Measurements from ENCODE around the gene EPHB1.

Gene EPHB1

DNA sequence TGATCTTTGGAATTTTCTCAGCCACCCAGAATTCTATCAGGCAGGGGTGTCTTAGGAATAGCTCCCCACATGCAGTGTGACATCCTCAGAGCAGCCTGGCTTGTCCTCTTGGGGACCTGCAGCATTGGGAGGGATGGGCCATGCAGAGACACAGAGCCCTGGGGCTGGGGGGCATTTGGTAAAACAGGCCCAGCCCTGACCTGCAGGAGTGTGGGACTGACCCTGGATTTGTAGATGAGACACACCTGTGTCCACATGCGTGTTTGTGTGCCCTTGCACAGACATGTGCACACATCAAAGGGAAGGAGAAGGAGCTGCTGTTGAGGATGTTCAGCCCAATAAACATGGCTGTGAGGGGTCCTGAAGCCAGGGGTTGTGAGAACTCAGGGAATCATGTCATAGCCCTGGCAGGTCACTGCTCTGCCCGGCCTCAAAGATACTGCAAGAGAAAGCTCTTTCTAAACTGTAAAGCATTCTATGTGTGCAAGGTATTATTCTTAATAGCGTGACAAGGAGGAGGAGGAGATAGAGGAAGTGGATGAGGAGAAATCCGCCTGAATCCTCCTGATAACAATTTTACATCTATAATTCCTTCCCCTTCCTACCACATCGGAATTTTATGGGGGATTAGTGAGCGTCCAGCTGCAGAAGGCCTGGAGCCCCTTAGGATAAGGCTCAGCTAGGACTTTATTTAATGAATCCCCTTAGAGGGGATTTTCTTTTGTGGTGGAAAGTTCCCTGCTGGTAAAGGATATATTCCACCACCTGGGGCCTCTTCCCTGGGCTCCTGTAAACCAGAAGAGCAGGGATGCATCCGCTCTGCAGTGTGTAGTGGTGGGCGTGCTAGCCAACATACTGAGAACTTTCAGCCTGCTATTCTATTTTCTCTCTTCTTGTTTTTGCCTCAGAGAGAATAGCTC is 245.5 kb downstream of the EPHB1 start:
- TF ChIP-seq Cebpa-rat (IDR thresholded peaks at IDR 0.05), result no peak
- H4K20me1 ChIP-seq, result no peaks in the 10 kb centered on the region

DNA sequence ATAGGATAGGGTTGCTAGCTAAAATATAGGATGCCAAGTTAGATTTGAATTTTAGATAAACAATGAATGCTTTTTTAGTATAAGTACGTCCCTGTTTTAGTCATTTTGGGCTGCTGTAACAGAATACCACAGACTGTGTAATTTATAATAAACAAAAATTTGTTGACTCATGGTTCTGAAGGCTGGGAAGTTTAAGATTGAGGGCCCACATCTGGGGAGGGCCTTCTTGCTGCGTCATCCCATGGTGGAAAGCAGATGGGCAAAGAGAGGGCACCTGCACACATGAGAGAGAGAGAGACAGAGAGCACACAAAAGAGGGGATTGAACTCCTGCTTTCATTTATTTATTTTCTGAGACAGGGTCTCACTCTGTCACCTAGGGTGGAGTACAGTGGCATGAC is 246.5 kb downstream of the EPHB1 start:
- H3K9ac ChIP-seq, result no peak overlapping the region
- H4K20me1 ChIP-seq, result no peaks in the 10 kb centered on the region
- no peaks in the 10 kb centered on the region for H3K9me3 ChIP-seq
- no peaks in the 10 kb centered on the region for H3K4me1 ChIP-seq
- no peak overlapping the region for H3K4me2 ChIP-seq
- TF ChIP-seq Cebpa-rat (IDR thresholded peaks at IDR 0.05), result no peak
- H3K27ac ChIP-seq, result no peak overlapping the region
- no peaks in the 10 kb centered on the region for H3K27me3 ChIP-seq
- H3K4me3 ChIP-seq, result no peak overlapping the region
- H3K36me3 ChIP-seq, result no peaks in the 10 kb centered on the region

More for the DNA sequence above, 245.5 kb downstream of the EPHB1 start:
- H3K9me3 ChIP-seq, result no peaks in the 10 kb centered on the region
- no peak overlapping the region for H3K9ac ChIP-seq
- H3K4me1 ChIP-seq, result no peaks in the 10 kb centered on the region
- no peaks in the 10 kb centered on the region for H3K36me3 ChIP-seq
- H3K27me3 ChIP-seq, result no peaks in the 10 kb centered on the region
- no peak overlapping the region for H3K27ac ChIP-seq
- H3K4me3 ChIP-seq, result no peak overlapping the region
- no peak overlapping the region for H3K4me2 ChIP-seq

DNA sequence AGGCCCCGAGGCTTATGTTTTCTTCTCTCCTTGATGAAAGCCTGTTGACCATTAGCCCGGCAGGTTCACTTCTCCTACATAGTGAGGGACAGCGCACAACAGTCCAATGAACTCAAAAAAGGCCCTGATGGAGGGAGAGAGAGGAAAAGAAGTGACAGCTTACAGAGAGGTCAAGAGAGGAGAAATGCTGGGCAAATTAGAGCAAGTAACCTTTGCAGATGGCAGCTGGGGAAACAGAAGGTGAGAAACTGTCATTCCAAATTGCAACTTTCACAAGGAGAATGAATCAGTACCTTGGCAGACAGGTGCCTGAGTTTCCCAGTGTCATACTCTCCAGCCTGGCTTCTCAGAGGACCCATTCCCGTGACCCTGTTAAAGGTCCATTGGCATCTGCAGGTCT is 252.0 kb downstream of the EPHB1 start:
- Histone ChIP-seq H3K4me3 (no peak overlapping the region), H3K27me3 (no peaks in the 10 kb centered on the region), H3K9ac (no peak overlapping the region), H3K4me2 (no peak overlapping the region), H3K9me3 (no peaks in the 10 kb centered on the region), H3K36me3 (no peaks in the 10 kb centered on the region), H3K27ac (no peak overlapping the region), H3K4me1 (no peaks in the 10 kb centered on the region), H4K20me1 (no peaks in the 10 kb centered on the region)
- TF ChIP-seq Cebpa-rat (IDR thresholded peaks at IDR 0.05), result no peak

DNA sequence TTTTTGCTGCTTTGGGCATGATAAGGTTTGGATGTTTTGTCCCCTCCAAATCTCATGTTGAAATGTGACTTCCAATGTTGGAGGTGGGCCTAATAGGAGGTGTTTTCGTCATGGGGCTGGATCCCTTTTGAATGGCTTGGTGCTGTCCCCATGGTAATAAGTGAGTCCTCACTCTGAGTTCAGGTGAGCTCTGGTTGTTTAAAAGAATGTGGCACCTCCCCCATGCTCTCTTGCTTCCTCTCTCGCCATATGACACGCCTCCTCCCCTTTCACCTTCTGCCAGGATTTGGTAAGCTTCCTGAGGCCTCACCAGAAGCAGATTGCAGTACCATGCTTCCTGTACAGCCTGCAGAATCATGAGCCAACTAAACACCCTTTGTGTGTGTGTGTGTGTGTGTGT is 255.5 kb downstream of the EPHB1 start:
- TF ChIP-seq Cebpa-rat (IDR thresholded peaks at IDR 0.05), result no peak
- no peaks in the 10 kb centered on the region for H4K20me1 ChIP-seq
- H3K4me1 ChIP-seq, result no peaks in the 10 kb centered on the region

DNA sequence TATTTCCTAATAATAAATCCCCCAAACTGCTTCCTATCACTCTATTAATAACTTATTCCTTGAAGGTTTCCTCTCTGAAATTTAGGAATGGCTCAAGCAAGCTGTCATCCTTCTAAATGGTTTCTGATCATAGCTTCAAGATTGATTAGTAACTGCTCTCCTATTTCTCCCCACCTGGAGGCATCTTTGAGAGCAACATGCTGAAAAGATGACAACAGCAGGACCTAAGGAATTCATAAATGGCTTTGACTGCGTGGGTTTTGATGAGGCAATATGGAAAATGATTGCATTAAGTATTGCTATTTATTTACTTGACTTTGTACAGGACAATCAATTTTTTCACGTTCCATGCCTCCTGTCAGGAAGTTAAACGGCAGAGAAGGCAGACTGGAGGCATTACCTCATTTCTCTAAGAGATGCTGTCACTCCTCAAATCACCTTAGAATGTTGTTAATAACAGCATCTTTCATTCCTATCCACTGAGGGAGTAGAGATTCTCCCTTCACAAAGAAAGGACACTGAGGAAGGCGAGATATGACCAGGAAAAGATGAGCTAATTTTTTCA is 256.4 kb downstream of the EPHB1 start:
- Histone ChIP-seq H3K4me3 (no peak overlapping the region), H3K4me2 (no peak overlapping the region), H3K9me3 (no peaks in the 10 kb centered on the region), H4K20me1 (no peaks in the 10 kb centered on the region), H3K36me3 (no peaks in the 10 kb centered on the region), H3K4me1 (no peaks in the 10 kb centered on the region), H3K27ac (no peak overlapping the region), H3K9ac (no peak overlapping the region), H3K27me3 (0 out of 2 replicates have a peak, but pooled peaks cover 3% of the 10 kb centered on the region)
- no peak for TF ChIP-seq Cebpa-rat (IDR thresholded peaks at IDR 0.05)

More for the DNA sequence above, 255.5 kb downstream of the EPHB1 start:
- Histone ChIP-seq H3K27ac (no peak overlapping the region), H3K9ac (no peak overlapping the region), H3K9me3 (no peaks in the 10 kb centered on the region), H3K36me3 (no peaks in the 10 kb centered on the region), H3K4me2 (no peak overlapping the region), H3K4me3 (no peak overlapping the region), H3K27me3 (0 out of 2 replicates have a peak, but pooled peaks cover 2% of the 10 kb centered on the region)

DNA sequence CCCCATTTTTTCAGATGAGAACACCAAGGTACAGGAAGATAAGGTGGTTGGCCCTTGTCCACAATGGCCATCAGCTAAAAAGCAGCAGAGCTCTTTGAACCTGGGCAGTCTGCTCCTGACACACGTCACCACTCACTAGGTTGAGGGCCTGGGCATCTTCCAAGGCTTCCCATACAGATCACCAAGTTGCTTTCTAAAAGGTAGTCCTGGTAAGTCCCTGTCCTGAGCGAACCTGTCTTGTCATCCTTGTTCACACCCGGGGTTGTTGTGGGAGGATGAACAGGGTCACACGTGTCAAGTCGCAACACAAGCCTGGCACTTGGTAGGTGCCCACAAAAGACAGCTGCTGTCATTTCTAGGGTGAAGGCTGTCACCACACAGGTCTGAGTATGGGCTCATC is 260.4 kb downstream of the EPHB1 start:
- H4K20me1 ChIP-seq, result no peaks in the 10 kb centered on the region

DNA sequence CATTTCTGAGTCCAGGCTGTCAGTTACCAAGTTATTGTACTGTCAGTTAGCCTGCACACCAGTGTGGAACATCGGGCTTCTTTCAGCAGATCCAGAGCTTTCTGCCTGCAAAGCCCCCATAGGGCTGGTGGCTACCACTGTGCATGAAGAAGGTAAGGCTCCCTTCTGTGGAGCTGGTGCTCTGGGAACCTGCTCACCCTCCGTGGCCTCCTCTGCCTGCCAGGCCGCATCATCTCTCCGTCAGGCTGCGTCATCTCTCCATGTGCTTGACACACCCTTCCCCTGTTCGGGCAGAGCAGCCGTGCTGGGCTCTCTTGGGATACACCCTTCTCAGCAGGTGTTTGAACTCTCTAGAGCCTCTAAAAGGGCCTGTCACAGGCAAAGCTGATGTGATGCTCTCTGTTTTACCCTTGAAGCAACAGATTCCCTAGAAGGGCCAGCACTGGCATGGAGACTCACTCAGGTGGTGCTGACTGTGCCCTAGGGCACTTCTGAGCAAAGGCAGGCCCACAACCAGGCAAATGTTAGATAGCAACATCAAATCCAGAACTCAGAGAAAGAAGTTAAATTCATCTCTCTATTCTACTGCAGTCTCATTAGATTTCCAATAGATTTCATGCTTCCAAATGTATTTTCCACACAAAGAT is 261.1 kb downstream of the EPHB1 start:
- no peaks in the 10 kb centered on the region for H4K20me1 ChIP-seq
- no peaks in the 10 kb centered on the region for H3K36me3 ChIP-seq
- no peaks in the 10 kb centered on the region for H3K9me3 ChIP-seq
- H3K9ac ChIP-seq, result no peak overlapping the region
- no peak overlapping the region for H3K27ac ChIP-seq
- no peak overlapping the region for H3K4me2 ChIP-seq
- 0 out of 2 replicates have a peak, but pooled peaks cover 3% of the 10 kb centered on the region for H3K27me3 ChIP-seq
- H3K4me1 ChIP-seq, result no peaks in the 10 kb centered on the region
- H3K4me3 ChIP-seq, result no peak overlapping the region
- no peak for TF ChIP-seq Cebpa-rat (IDR thresholded peaks at IDR 0.05)

More for the DNA sequence above, 260.4 kb downstream of the EPHB1 start:
- Histone ChIP-seq H3K4me1 (no peaks in the 10 kb centered on the region), H3K9me3 (no peaks in the 10 kb centered on the region), H3K27me3 (0 out of 2 replicates have a peak, but pooled peaks cover 3% of the 10 kb centered on the region), H3K4me2 (no peak overlapping the region), H3K9ac (no peak overlapping the region), H3K27ac (no peak overlapping the region), H3K4me3 (no peak overlapping the region), H3K36me3 (no peaks in the 10 kb centered on the region)
- no peak for TF ChIP-seq Cebpa-rat (IDR thresholded peaks at IDR 0.05)

DNA sequence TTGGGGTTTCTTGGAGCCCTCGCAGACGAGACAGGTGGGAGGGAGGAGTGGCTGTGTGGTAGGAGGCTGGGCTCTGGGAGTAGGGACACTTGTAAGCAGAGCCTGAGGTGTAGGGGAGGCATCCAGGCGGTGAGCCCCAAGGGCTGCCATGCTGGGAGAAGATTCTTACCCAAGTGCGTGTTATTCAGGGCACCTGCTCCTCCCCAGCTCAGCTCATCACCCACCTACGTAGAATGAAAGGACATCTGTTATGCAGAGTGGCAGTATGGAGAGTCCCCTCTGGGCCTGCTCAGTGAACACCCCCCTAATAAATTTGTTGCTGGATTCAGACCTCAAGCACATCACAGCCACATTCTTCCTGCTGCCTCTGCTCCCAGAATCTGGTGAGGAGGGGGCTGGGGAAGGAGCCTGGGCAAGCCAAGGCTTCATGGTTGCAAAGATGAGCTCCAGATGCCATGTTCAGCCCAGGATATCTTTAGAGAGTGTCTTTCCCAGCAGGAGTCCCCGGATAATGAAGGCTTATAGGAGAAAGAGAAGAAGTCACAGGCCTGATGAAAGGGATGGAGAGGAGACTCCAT is 261.8 kb downstream of the EPHB1 start:
- H3K4me3 ChIP-seq, result no peak overlapping the region
- H3K4me1 ChIP-seq, result no peaks in the 10 kb centered on the region
- H3K27ac ChIP-seq, result no peak overlapping the region
- H3K27me3 ChIP-seq, result 0 out of 2 replicates have a peak, but pooled peaks cover 3% of the 10 kb centered on the region
- no peaks in the 10 kb centered on the region for H3K9me3 ChIP-seq
- H4K20me1 ChIP-seq, result no peaks in the 10 kb centered on the region
- no peaks in the 10 kb centered on the region for H3K36me3 ChIP-seq
- no peak for TF ChIP-seq Cebpa-rat (IDR thresholded peaks at IDR 0.05)
- no peak overlapping the region for H3K9ac ChIP-seq
- no peak overlapping the region for H3K4me2 ChIP-seq

DNA sequence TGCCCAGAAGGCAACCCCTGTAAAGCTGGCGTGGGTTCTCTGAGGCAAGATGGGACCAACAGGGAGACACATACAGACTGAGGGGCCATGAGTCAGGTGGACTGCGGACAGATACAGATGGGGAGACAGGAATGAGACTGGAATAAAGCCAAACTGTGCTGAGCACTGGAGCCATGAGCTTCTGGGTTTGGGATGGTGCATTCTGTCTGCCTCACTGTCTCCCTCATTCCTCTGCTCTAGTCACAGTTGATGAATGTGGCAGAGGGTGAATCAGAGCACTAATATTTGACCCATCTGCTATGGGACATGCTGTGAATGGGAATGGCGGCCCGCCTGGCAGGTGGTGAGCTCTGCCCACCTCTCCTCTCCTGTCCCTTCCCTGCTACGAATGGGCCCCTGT is 262.9 kb downstream of the EPHB1 start:
- Histone ChIP-seq H4K20me1 (no peaks in the 10 kb centered on the region), H3K27me3 (0 out of 2 replicates have a peak, but pooled peaks cover 3% of the 10 kb centered on the region), H3K36me3 (no peaks in the 10 kb centered on the region), H3K27ac (no peak overlapping the region), H3K4me3 (no peak overlapping the region), H3K4me2 (no peak overlapping the region), H3K9me3 (peaks cover 6% of the 10 kb centered on the region; the same call in 1 of the 2 replicates), H3K9ac (no peak overlapping the region), H3K4me1 (no peaks in the 10 kb centered on the region)
- no peak for TF ChIP-seq Cebpa-rat (IDR thresholded peaks at IDR 0.05)

Measured in BLaER1 (cell line).